KMS-11 (cell line): ENCODE data around the gene GYG2.

Experiments
- H2AFZ ChIP-seq: fragments of 200-600 bp; sonication (generic); 2 replicates; pipeline ENCODE4 v1.6.1; 2016; ENCODE audit warnings: antibody characterized with exemption, mixed run types, low read depth
- H3K27ac ChIP-seq: fragments of 200-600 bp; sonication (generic); 2 replicates; pipeline ENCODE4 v1.6.1; 2016; ENCODE audit warnings: mild to moderate bottlenecking, mixed run types
- H3K27me3 ChIP-seq: fragments of 200-600 bp; sonication (generic); 2 replicates; pipeline ENCODE4 v1.6.1; 2017; ENCODE audit warnings: mild to moderate bottlenecking, low read depth, mixed run types, moderate library complexity; ENCODE audit not compliant: insufficient read depth
- H3K36me3 ChIP-seq: fragments of 200-600 bp; sonication (generic); 2 replicates; pipeline ENCODE4 v1.6.1; 2017; ENCODE audit warnings: mild to moderate bottlenecking, mixed run types; ENCODE audit not compliant: insufficient read depth
- H3K4me1 ChIP-seq: fragments of 200-600 bp; sonication (generic); 2 replicates; pipeline ENCODE4 v1.6.1; 2016; ENCODE audit warnings: mild to moderate bottlenecking, low read depth, mixed run types; ENCODE audit not compliant: poor library complexity, severe bottlenecking
- H3K4me2 ChIP-seq: fragments of 200-600 bp; sonication (generic); 2 replicates; pipeline ENCODE4 v1.7.0; 2016; ENCODE audit warnings: mild to moderate bottlenecking, mixed run types
- H3K4me3 ChIP-seq: fragments of 200-600 bp; sonication (generic); IDR thresholded peaks from 2 replicates; pipeline ENCODE4 v1.6.1; 2017; ENCODE audit warnings: low read depth, low read length, mixed read lengths; ENCODE audit not compliant: insufficient read depth
- H3K79me2 ChIP-seq: fragments of 200-600 bp; sonication (generic); 2 replicates; pipeline ENCODE4 v1.6.1; 2016; ENCODE audit warnings: low read depth, mixed run types; ENCODE audit not compliant: insufficient read depth
- H3K9ac ChIP-seq: fragments of 200-600 bp; sonication (generic); 2 replicates; pipeline ENCODE4 v1.6.1; 2016; ENCODE audit warnings: mild to moderate bottlenecking, mixed run types
- H4K20me1 ChIP-seq: fragments of 200-600 bp; sonication (generic); 2 replicates; pipeline ENCODE4 v1.6.1; 2016; ENCODE audit warnings: mild to moderate bottlenecking, mixed run types; ENCODE audit not compliant: insufficient read depth
- TF ChIP-seq, protein P1 (sequence below): fragments of 200-600 bp; sonication (generic); conservative IDR thresholded peaks from 2 replicates; pipeline ENCODE4 v1.6.1; 2017; ENCODE audit warnings: low read depth, mild to moderate bottlenecking, antibody characterized with exemption, low read length, moderate library complexity, mixed read lengths

Gene GYG2

DNA sequence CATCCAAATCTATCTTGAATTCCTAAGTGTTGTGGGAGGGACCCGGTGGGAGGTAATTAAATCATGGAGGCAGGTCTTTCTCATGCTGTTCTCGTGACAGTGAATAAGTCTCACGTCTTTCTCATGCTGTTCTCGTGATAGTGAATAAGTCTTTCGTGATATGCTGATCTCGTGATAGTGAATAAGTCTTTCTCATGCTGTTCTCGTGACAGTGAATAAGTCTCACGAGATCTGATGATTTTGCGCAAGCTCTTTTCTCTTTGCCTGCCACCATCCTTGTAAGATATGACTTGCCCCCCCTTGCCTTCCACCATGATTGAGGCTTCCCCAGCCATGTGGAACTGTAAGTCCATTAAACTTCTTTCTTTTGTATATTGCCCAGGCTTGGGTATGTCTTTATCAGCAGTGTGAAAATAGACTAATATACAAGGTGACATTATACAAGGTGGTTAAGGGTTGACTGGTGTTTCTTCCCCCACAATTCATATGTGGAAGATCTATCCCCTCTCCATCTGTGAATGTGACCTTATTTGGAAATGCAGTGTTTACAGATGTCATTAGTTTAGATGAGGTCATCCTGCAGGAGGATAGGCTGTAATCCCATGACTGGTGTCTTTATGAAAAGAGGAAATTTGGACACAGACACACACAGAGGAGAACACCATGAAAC, 72.8 kb downstream of the GYG2 start:
- Histone ChIP-seq H3K4me2 (no peak overlapping the region), H3K9ac (no peak overlapping the region), H3K27ac (no peak overlapping the region), H3K27me3 (no peaks in the 10 kb centered on the region), H3K79me2 (no peaks in the 10 kb centered on the region), H3K4me1 (no peaks in the 10 kb centered on the region), H3K4me3 (no peak overlapping the region), H3K36me3 (no peaks in the 10 kb centered on the region), H2AFZ (no peak overlapping the region), H4K20me1 (no peaks in the 10 kb centered on the region)
- TF ChIP-seq, protein P1, sequence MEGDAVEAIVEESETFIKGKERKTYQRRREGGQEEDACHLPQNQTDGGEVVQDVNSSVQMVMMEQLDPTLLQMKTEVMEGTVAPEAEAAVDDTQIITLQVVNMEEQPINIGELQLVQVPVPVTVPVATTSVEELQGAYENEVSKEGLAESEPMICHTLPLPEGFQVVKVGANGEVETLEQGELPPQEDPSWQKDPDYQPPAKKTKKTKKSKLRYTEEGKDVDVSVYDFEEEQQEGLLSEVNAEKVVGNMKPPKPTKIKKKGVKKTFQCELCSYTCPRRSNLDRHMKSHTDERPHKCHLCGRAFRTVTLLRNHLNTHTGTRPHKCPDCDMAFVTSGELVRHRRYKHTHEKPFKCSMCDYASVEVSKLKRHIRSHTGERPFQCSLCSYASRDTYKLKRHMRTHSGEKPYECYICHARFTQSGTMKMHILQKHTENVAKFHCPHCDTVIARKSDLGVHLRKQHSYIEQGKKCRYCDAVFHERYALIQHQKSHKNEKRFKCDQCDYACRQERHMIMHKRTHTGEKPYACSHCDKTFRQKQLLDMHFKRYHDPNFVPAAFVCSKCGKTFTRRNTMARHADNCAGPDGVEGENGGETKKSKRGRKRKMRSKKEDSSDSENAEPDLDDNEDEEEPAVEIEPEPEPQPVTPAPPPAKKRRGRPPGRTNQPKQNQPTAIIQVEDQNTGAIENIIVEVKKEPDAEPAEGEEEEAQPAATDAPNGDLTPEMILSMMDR = no peak

DNA sequence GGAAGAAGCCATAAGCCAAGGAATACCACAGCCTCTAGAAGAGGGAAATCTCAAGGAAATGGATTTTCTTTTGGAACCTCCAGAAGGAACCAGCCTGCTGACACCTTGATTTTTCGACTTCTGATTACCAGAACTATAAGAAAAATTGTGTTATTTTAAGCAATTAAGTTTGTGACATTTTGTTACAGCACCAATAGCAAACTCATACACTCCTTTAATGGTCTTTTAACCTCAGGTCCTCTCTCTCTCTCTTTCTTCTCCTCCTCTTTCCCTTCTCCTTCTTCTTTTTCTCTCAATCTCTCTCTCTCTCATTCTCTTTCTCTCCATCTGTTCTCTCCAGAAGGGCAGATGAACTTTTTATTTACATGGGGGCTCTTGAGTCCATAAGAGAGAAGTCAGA, 74.1 kb downstream of the GYG2 start:
- Histone ChIP-seq H3K4me3 (no peak overlapping the region), H3K36me3 (no peaks in the 10 kb centered on the region), H3K27ac (no peak overlapping the region), H3K4me2 (no peak overlapping the region), H4K20me1 (no peaks in the 10 kb centered on the region), H3K27me3 (no peaks in the 10 kb centered on the region), H3K9ac (no peak overlapping the region), H3K4me1 (no peaks in the 10 kb centered on the region), H3K79me2 (no peaks in the 10 kb centered on the region), H2AFZ (no peak overlapping the region)
- TF ChIP-seq, protein P1 = no peak

DNA sequence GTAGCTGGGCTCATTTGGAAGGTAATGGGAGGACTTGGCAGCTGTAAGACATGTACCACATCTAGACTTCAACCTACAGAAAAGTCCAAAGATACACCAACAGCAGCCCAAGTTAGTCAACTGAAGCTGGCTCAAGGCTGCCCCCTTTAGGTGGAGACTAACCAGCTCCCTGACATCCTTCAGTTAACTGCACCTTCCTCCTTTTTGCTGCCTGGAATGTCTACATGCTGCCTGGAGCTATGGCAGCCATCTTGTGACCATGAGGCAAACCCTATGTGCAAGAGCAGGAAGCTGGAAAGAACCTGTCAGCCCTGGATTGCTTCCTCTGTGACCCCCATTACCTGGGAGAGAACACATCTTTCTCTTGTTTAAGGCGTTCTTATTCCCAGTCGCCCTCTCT, 74.6 kb downstream of the GYG2 start:
- Histone ChIP-seq H3K79me2 (no peaks in the 10 kb centered on the region), H3K4me1 (no peaks in the 10 kb centered on the region), H3K27ac (no peak overlapping the region), H4K20me1 (no peaks in the 10 kb centered on the region), H3K4me3 (no peak overlapping the region), H2AFZ (no peak overlapping the region), H3K36me3 (no peaks in the 10 kb centered on the region), H3K9ac (no peak overlapping the region), H3K27me3 (no peaks in the 10 kb centered on the region), H3K4me2 (no peak overlapping the region)
- TF ChIP-seq, protein P1 = no peak; the same call in 1 of the 2 replicates

DNA sequence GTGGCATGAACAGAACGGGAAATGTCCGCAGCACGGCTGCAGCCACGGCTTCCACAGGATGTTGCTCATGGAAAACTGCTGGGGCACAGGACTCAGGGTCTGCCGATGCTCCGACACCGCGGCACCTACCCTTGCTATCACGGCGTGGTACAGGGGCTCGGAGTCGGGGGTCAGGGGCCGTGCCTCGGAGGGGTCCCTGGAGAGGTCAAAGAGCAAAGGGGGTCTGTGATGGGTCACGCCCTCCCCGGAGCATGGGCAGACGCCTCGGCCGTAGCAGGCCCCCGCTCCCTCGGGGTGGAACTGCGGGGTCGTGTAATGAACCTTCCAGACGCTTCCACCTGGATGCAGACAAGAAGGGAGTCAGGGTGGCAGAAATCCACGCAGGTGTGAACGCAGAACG, 78.6 kb downstream of the GYG2 start:
- Histone ChIP-seq H2AFZ (no peak overlapping the region), H3K4me1 (no peaks in the 10 kb centered on the region), H3K4me2 (no peak overlapping the region)

More for the DNA sequence above, 78.6 kb downstream of the GYG2 start:
- Histone ChIP-seq H3K9ac (no peak overlapping the region), H3K79me2 (no peaks in the 10 kb centered on the region), H3K27ac (no peak overlapping the region), H3K27me3 (no peaks in the 10 kb centered on the region), H3K36me3 (no peaks in the 10 kb centered on the region), H3K4me3 (no peak overlapping the region), H4K20me1 (no peaks in the 10 kb centered on the region)
- TF ChIP-seq, protein P1 = no peak
